ENCODE results near the gene BCL2L1. TPM values are rescaled to one million over a fixed set of nuclear protein-coding genes. Genes with fewer than 3 reads are reported as not detected.

Gene BCL2L1
- total RNA-seq, 2 donors from 2014 or later = 60.3 to 89.5 TPM

- H3K4me1 Mint-ChIP-seq = peaks cover 79% of the 10 kb centered on the region
- H3K9ac ChIP-seq (ENCODE audit: extremely low read depth, low read length, poor library complexity, severe bottlenecking) = no peak overlapping the region
- peak overlapping the region; percentile 6 for H3K4me3 Mint-ChIP-seq
- H3K27ac Mint-ChIP-seq = peak overlapping the region; percentile 46
- H3K4me3 ChIP-seq (ENCODE audit: low read length) = peak overlapping the region; percentile 4
- WGBS, 2 experiments (ENCODE audit: insufficient coverage in 1 of 2, insufficient read length in 1 of 2) = 88 to 90% methylated on average over 3 to 5 of the region's 5 CpGs
- no peaks in the 10 kb centered on the region for H3K9me3 Mint-ChIP-seq
- DNase-seq = no peak
- no peaks in the 10 kb centered on the region for H3K27me3 Mint-ChIP-seq (ENCODE audit: insufficient read depth)
- H3K27me3 ChIP-seq (ENCODE audit: control insufficient read depth, insufficient read depth, low read length, poor library complexity, severe bottlenecking) = no peaks in the 10 kb centered on the region
- H3K27ac ChIP-seq (ENCODE audit: low read depth, low read length) = no peak overlapping the region
- no peaks in the 10 kb centered on the region for H3K9me3 ChIP-seq (ENCODE audit: control insufficient read depth, low read length)
- peaks cover 27% of the 10 kb centered on the region for H3K4me1 ChIP-seq (ENCODE audit: control insufficient read depth, insufficient read depth, low read length)
- TF ChIP-seq CTCF (conservative IDR thresholded peaks at IDR 0.05) = no peak
- peaks cover 75% of the 10 kb centered on the region for H3K36me3 Mint-ChIP-seq (ENCODE audit: low read depth)
- H3K36me3 ChIP-seq (ENCODE audit: control insufficient read depth, insufficient read depth, low read length) = peaks cover 61% of the 10 kb centered on the region
These were observed 5.7 kb downstream of the BCL2L1 start for GRCh38 chr20:31716818-31717477.

- 74 to 100% methylated on average over 1 of the region's 1 CpG for WGBS, 2 experiments (ENCODE audit: insufficient coverage in 1 of 2, insufficient read length in 1 of 2)
- Histone ChIP-seq H3K36me3 (ENCODE audit: control insufficient read depth, insufficient read depth, low read length) (peaks cover 58% of the 10 kb centered on the region), H3K9ac (ENCODE audit: extremely low read depth, low read length, poor library complexity, severe bottlenecking) (no peak overlapping the region), H3K27ac (ENCODE audit: low read depth, low read length) (no peak overlapping the region), H3K9me3 (ENCODE audit: control insufficient read depth, low read length) (no peaks in the 10 kb centered on the region), H3K4me3 (ENCODE audit: low read length) (peak overlapping the region; percentile 4), H3K27me3 (ENCODE audit: control insufficient read depth, insufficient read depth, low read length, poor library complexity, severe bottlenecking) (no peaks in the 10 kb centered on the region), H3K4me1 (ENCODE audit: control insufficient read depth, insufficient read depth, low read length) (peaks cover 31% of the 10 kb centered on the region)
- peaks cover 79% of the 10 kb centered on the region for H3K4me1 Mint-ChIP-seq
- DNase-seq = no peak
- no peak for TF ChIP-seq CTCF (conservative IDR thresholded peaks at IDR 0.05)
- H3K27ac Mint-ChIP-seq = no peak overlapping the region
- H3K4me3 Mint-ChIP-seq = no peak overlapping the region
- H3K9me3 Mint-ChIP-seq = no peaks in the 10 kb centered on the region
- H3K36me3 Mint-ChIP-seq (ENCODE audit: low read depth) = peaks cover 71% of the 10 kb centered on the region
- no peaks in the 10 kb centered on the region for H3K27me3 Mint-ChIP-seq (ENCODE audit: insufficient read depth)
These were observed 6.3 kb downstream of the BCL2L1 start for GRCh38 chr20:31716351-31716750.

GRCh38 chr20:31715766-31716165 is 6.9 kb downstream of the BCL2L1 start:
- Histone ChIP-seq H3K4me3 (ENCODE audit: low read length) (no peak overlapping the region), H3K4me1 (ENCODE audit: control insufficient read depth, insufficient read depth, low read length) (peaks cover 32% of the 10 kb centered on the region), H3K36me3 (ENCODE audit: control insufficient read depth, insufficient read depth, low read length) (peaks cover 57% of the 10 kb centered on the region), H3K9me3 (ENCODE audit: control insufficient read depth, low read length) (no peaks in the 10 kb centered on the region), H3K27ac (ENCODE audit: low read depth, low read length) (no peak overlapping the region), H3K9ac (ENCODE audit: extremely low read depth, low read length, poor library complexity, severe bottlenecking) (no peak overlapping the region), H3K27me3 (ENCODE audit: control insufficient read depth, insufficient read depth, low read length, poor library complexity, severe bottlenecking) (no peaks in the 10 kb centered on the region)
- Mint-ChIP-seq H3K4me3 (no peak overlapping the region), H3K27ac (peak overlapping the region; percentile 62), H3K4me1 (peaks cover 79% of the 10 kb centered on the region), H3K27me3 (ENCODE audit: insufficient read depth) (no peaks in the 10 kb centered on the region), H3K9me3 (no peaks in the 10 kb centered on the region), H3K36me3 (ENCODE audit: low read depth) (peaks cover 66% of the 10 kb centered on the region)
- 65 to 67% methylated on average over 3 of the region's 3 CpGs for WGBS, 2 experiments (ENCODE audit: insufficient coverage in 1 of 2, insufficient read length in 1 of 2)
- no peak for DNase-seq
- no peak for TF ChIP-seq CTCF (conservative IDR thresholded peaks at IDR 0.05)

All from endodermal cell (in vitro differentiated cells).